Measurements from ENCODE around the gene GNAO1.

Gene GNAO1

GRCh38 chr16:56295059-56295665 lies 103.9 kb downstream of the GNAO1 start:
- no peak for DNase-seq

- no peak for DNase-seq
These were observed 104.6 kb downstream of the GNAO1 start for GRCh38 chr16:56295739-56296527.

DNA sequence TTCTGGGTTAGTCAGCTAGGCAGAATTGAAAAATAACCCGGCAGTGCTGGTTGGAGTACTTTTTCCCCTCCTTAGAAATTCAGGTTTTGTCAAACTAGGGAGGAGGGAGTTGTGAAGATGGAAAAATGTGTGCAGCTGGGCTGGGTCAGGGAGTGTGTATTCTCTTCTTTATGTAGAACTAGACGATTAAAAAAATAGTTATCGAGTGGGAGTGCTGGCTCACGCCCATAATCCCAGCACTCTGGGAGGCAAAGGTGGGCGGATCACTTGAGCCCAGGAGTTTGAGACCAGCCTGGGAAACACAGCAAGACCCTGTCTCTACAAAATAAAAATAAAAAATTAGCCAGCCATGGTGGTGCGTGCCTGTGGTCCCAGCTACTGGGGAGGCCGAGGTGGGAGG lies 106.4 kb downstream of the GNAO1 start:
- DNase-seq = no peak

GRCh38 chr16:56298116-56298515 lies 106.8 kb downstream of the GNAO1 start:
- DNase-seq = no peak

DNA sequence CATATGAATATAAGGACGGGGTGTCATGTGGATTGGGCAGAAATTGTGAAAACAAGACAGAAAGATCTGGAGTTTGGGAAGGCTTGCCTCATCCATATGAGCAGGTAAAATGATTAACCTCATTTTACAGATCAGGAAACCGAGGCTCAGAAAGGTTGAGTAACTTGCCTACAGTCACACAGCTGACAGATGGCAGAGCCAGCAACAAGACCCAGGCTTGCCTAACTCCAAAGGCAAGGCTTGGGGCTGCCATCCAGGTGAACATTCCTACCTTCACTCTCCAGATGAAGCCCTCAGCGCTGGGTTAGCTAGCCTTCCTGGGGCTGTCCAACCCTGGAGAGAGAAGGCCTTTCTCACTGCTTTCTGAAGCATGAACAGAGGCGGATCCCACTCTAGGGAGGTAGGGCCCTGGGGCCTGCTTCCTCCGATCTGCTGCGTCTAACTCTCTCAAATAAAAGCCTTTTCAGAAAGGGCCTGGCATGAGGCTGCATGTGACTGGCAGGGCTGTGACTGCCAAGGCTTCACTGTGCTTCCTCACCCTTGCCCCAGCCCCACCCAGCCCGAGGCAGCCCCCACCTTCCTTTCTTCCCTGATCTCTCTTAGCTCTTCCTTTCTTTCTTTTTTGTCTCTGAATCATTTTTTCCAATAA lies 107.8 kb downstream of the GNAO1 start:
- DNase-seq = no peak

DNA sequence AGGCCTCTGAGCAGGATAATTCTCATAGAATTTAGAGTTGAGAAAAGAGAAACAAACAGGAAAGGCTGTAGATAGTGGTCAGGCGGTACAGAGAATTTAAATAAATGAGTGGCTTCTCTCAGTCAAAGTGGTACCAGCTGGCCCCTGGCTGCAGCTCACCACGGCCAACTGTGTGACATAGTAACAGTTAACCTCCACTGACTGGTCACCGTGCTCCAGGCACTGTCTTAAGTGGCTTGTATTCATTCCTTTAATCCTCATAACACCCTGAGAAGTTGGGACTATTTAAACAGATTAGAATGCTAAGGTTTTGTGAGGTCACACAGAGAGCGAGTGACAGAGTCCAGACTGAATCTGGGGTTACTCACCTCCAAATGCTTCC lies 108.9 kb downstream of the GNAO1 start:
- no peak for DNase-seq

DNA sequence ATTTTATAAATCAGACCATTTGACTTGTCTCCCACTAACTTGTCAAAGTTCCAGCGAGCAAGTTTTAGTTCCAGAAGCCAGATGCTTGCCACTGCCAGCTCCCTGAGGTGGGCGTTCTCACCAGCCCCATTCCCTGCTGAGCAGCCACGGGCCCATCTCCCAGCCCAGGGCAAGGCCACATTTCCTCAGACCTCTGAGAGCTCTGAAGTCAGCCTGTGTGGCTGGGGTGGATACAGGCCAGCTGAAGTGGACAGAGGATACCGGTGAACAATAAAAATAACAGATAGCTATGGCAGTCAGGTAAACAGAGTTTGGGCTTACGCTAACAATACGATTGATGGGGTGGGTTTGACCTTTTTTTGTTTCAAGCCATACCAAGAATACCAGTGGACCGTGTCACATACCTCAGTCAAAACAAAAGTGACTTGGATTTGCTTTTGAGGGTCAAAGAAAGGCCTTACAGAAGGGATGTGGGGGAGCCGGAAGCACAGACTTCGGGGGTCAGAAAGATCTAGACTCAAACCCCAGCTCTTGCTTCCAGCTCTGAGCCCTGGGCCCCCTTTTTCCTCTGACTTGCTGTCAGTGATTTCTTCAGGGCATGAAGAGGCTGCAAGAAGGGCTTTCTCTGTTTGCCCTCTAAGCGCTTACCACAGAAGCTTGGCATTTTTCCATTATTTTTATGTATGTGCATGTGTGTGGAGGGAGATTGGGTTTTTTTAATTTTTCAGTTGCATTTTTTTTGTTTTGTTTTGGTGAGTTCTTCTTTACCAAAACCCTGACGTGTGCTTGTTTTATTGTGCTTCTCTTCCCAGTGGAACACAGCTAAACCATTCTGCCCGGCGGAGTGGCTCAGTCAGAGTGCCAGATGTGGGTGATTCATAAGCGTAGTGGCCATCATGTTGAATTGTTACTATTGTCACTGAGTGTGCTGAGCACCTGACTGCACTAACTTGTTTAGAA lies 109.9 kb downstream of the GNAO1 start:
- DNase-seq = no peak

- DNase-seq = no peak
These were observed 111.2 kb downstream of the GNAO1 start for GRCh38 chr16:56302506-56302905.

DNA sequence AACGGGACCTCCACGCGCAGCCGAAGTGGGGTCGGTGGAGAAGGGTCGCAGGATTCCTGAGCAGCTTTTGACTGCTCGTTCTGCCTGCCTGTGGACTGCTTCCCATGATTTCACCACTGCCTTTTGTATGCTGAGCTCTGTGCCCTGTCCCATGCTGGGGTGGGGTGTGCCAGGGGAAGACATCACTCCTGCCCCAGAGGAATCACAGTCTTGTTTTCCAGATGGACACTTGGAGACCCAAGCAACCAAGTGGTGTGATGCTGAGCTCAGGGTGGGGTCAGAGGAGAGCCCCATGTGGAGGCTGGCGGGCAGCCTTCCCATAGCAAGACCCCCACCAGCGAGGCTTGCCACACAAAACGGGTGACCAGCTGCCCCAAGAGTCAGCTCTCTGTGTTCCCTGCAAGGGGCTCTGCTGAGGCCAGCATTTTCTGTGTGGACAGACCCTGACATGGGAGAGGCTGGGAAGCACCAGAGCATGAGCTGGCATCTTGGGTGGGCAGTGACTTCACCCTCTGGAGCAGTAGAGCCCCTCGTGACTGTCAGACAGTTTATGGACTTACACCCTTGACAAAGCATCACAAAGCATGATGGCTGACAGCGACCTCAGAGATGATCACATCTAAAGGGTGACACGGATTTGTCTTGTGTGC lies 111.9 kb downstream of the GNAO1 start:
- no peak for DNase-seq

GRCh38 chr16:56303880-56304279 lies 112.6 kb downstream of the GNAO1 start:
- no peak for DNase-seq

DNA sequence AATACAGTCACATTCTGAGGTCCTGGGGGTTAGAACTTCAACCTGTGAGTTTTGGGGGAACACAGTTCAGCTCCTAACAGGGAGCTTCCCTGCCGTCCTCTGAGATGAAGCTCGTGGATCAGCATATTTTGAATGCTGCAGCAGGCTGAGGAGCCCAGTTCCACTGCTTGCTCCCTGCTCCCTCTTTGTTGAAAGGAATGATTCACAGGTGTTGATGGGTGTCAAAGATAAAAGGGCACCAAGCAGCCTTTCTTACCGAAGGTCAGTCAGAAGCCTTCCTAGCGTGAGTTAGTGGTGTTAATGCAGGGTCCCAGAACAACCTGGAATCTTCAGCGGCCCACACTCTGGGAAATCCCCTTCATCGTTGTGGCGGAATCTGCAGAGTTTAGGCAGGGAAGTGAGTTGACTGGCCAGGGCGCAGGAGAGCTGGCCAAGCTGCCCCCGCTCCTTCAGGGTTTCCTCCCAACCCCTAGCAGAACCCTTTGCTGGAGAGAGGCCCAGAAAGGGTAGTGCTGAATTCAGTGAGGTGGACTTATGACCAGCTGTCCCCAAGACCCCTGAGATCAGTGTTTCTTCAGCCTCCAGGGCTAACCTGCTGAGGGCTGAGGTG lies 114.8 kb downstream of the GNAO1 start:
- DNase-seq = no peak

GRCh38 chr16:56306690-56307533 lies 115.6 kb downstream of the GNAO1 start:
- no peak for DNase-seq

- DNase-seq = no peak
These were observed 116.2 kb downstream of the GNAO1 start for GRCh38 chr16:56307534-56307873.

DNA sequence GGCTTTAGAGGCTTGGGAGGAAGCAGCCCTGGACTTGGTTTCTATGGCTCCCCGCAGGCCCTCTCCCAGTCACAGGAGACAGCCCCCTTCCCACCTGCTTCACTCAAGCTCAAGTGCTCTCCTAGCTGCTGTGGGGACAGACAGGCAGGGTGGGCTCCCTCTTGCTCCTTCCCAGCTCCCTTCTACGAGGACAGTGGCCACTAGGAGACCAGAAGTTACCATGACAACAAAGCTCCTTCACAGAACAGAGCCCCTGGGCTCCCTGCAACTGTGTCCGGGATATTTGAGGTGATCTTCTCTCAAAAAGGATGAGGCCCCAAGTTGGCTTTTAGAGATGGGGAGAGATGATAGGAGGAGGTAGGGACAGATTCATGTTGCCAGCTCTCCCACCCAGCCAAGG lies 117.7 kb downstream of the GNAO1 start:
- no peak for DNase-seq

DNA sequence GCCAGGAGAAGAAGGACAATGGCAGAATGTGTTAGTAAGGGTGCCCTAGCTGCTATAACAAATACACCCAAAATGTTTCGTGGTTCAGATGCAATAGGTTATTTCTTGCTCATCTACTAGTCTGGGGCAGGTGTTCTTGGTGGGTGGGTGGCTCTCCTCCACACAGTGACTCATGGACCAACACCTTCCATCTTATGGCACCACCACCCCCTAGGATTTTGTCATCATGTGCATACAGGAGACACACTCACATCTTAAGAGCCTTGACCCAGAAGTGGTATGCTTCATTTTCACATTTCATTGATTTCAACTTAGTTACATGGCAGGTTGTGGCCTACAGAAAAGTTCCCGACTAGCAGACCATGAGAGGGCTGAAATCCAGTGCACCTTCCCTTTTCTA lies 119.4 kb downstream of the GNAO1 start:
- DNase-seq = no peak

DNA sequence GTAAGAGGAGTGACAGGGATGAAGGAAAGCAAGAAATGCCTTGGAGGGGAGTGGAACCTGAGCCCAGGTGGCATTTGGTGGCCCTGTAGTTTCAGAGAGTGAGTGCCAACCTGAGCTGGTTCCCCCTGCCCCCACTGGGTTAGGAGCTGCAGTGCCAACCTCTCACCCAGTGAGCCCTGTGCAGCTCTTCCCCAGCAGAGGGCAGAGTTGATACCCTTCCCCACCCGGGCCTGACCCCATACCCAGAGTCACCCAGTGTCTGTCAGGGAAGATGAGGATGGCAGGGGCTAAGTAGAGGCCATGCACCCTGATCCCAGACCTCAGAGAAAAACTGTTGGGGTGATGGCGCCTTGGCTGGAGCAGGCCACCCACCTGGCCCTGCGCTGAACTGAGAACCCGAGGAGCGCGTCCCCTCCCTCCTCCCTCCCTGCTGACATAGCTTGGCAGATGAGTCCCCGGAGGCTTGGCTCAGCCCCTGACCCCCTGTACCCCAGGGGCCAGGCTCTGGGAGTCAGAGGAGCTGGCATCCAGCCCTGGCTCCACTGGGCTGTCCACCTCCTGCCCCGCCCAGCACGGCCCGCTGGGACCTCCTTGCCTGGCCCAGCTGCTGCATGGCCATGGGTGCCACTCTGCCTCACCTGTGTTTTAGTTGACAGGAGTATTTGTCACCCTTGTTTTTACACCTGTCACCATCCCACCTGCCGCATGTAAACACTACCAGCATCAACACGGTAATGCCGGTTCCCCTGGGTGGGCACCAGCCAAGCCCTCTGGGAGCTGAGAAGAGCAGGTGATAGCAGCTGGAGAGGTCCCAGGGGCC lies 120.1 kb downstream of the GNAO1 start:
- no peak for DNase-seq

- DNase-seq = no peak
These were observed 120.7 kb downstream of the GNAO1 start for GRCh38 chr16:56312028-56312300.

DNA sequence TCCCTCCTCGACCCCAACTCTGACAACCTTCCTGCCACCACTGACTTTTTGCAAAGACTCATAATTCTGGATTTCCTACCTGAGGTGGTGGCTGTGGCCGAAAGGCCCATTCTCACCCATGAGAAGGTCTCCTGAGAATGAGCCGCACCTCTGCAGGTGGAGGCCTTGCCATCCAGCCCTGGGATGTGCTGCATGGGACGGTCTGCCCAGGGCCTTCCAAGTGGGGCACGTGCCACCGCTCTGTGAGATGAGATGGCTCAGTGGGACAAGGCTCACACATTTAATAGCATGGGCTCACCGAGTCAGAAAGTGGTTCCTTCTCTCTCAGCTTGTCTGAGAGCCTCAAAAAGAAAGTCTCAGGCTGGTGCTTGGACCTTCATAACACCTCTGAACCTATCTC lies 121.3 kb downstream of the GNAO1 start:
- no peak for DNase-seq

- DNase-seq = no peak
These were observed 123.1 kb downstream of the GNAO1 start for GRCh38 chr16:56314244-56314850.

DNA sequence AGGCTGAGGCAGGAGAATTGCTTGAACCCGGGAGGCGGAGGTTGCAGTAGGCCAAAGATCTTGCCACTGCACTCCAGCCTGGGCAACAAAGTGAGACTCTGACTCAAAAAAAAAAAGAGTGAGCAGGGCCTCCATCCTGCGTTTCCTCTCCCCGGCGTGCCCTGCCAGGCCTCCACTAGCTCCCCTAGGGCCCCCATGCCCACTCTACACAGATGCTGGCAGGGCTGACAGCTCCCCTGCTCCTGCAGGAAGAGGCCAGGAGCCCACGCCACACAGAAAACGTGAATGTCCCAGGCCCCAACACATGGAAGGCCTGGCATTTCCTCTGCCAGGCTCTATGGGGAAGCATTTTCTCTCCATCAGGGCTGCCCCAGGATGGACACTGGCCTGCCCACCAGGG lies 124.7 kb downstream of the GNAO1 start:
- DNase-seq = no peak

Data from NCI-H1048 (cell line).